ENCODE data around the gene SCART1.
"Not testable (repeated sequence)": the region's sequence is repeated elsewhere in the genome, so short reads cannot be mapped to it uniquely, and the experiment has no call there.

The SCART1 gene

GRCh38 chr10:133453516-133454203 lies at the start of gene SCART1:
Gene SCART1, plus strand, starts transcription at chr10:133453945. Its CDS starts 53 bp downstream, at chr10:133453998.
- DNase-seq (ENCODE audit: low read depth): no peak

GRCh38 chr10:133405272-133405671 lies 48.5 kb upstream of the SCART1 start:
- DNase-seq (ENCODE audit: low read depth): no peak

DNA sequence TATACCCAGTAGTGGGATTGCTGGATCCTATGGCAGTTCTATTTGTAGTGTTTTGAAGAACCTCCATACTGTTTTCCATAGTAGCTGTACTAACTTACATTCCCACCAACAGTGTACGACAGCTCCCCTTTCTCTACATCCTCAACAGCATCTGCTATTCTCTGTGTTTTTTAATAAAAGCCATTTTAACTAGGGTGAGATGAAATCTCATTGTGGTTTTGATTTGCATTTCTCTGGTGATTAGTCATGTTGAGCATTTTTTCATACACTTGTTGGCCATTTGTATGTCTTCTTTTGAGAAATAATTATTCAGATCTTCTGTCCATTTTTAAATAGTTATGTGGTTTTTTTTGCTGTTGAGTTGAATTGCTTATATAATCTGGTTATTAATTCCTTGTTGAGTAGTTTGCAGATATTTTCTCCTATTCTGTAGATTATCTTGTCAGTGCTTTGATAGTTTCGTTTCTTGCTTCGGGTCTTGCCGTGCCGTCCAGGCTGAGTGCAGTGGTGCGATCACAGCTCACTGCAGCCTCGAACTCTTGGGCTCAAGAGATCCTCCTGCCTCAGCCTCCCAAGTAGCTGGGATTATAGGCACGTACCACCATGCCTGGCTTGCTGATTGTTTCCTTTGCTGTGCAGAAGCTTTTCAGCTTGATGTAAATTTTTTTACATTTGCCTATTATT lies 47.8 kb upstream of the SCART1 start:
- DNase-seq (ENCODE audit: low read depth): no peak

DNA sequence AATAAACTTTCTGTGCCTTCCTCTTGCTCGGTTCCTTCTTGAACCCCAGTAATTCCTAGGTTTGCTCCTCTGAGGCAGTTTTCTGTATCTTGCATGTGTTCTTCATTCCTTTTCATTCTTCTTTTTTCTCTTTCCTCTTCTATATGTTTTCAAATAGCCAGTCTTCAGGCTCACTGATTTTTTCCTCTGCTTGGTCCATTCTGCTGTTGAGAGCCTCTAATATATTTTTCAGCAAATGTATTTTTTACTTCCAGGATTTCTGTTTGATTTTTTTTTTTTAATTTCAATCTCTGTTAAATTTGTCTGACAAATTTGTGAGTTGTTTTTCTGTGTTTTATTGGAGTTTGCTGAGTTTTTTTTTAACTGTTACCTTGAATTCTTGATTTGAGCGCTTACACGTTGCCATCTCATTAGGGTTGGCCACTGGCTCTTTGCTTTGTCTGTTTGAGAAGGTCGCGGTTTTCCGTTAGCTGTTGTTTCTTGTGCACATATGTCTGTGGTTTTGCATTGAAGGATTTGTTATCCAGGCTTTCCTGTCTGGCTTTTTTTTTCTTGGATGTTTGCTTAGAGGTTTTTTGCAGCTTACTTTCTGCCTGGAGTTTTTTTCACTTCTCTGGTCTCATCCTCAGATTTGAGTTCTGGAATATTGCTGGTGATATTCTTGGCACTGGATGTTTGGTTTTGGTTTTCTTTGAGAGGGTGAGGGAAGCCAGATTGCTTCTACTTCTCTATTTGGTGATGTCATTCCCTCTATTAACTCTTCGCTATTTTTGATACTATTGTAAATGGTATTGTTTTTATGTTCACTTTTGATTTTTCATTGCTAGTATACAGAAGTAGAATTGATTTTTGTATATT lies 42.0 kb upstream of the SCART1 start:
- DNase-seq (ENCODE audit: low read depth): no peak

DNA sequence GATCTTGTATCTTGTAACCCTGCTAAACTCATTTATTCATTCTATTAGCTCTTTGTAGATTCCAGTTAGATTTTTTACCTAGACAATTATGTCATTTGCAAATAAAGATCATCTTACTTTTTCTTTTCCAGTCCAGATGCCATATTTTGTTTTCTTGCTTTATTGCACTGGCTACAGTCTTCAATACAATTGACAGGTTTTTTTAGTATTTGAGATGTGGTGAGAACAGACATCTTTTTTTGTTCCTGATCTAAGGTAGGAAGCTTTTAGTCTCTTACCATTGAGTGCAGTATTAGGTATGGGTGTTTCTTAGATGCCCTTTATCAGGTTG lies 41.4 kb upstream of the SCART1 start:
- no peak for DNase-seq (ENCODE audit: low read depth)

DNA sequence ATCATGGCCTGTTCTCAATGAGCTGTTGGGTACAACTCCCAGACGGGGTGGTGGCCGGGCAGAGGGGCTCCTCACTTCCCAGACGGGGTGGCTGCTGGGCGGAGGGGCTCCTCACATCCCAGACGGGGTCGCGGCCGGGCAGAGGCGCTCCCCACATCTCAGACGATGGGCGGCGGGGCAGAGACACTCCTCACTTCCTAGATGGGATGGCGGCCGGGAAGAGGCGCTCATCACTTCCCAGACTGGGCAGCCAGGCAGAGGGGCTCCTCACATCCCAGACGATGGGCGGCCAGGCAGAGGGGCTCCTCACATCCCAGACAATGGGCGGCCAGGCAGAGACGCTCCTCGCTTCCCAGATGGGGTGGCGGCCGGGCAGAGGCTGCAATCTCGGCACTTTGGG lies 39.3 kb upstream of the SCART1 start:
- not testable (repeated sequence) for DNase-seq (ENCODE audit: low read depth)

GRCh38 chr10:133415752-133416151 lies 38.0 kb upstream of the SCART1 start:
- DNase-seq (ENCODE audit: low read depth): no peak

DNA sequence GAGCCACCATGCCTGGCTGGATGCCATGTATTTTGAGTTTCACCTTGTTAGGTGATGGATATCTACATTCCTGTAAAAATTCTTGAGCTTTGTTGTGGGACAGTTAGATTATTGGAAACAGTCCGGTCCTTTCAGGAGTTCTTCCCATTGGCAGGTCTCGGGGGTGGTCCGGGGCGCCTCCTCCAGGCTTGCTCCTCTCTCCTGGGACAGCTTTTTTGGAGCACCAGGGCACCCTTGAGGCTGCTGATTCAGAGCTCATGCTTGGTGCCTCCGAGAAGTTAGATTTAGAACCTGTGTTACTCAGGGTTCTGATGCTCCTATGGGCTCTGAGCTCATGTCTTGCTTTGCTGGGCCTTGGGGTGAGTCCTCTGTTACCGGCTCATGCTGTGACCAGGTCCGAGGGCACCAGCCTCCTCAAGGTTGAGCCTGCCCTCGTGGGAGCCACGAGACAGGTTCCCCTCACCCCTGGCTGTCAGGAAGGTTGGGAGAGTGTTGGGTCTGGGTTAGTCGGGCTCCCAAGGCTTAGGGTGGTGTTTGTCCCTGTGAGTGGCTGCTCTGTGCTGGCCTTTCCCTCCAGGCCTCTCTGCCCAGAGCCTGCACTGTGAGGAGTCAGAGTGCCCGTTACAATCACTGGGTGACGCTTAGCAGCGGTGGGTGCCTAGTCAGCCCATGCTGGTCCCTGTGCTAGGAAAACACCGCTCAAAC lies 35.3 kb upstream of the SCART1 start:
- DNase-seq (ENCODE audit: low read depth): no peak

- DNase-seq (ENCODE audit: low read depth): no peak
These were observed 34.4 kb upstream of the SCART1 start for GRCh38 chr10:133419211-133419950.

GRCh38 chr10:133420028-133420427 lies 33.7 kb upstream of the SCART1 start:
- no peak for DNase-seq (ENCODE audit: low read depth)

- no peak for DNase-seq (ENCODE audit: low read depth)
These were observed 33.2 kb upstream of the SCART1 start for GRCh38 chr10:133420579-133420978.

- DNase-seq (ENCODE audit: low read depth): no peak
These were observed 32.2 kb upstream of the SCART1 start for GRCh38 chr10:133421336-133422222.

DNA sequence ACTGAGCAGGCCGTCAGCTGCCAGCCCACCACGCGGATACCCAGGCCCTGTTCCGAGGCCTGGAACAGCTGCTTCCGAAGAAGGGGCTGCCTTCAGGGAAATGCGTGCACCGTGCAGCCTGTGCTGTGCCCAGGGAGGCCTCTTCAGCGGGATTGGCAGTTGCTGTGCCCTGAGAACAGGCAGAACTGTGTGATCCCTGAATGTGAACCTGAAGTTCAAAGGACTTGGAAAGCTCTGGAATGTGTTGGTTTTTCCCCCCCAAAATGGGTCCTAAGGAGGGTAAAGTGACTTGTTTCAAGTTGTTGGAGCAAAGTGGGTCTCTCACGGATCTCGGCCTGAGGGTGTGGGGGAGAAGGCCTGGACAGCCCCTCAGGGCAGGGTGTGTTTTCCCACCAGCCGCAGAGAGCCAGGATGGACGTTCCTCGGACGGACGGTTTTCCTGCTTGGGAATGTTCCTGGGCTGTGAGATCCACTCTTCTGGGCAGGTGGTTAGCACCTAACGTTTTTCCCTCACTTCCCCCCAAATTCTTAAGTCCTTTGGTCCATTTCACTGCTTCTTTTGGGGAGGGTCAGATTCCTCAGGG lies 31.4 kb upstream of the SCART1 start:
- no peak for DNase-seq (ENCODE audit: low read depth)

- no peak for DNase-seq (ENCODE audit: low read depth)
These were observed 30.7 kb upstream of the SCART1 start for GRCh38 chr10:133422807-133423771.

DNA sequence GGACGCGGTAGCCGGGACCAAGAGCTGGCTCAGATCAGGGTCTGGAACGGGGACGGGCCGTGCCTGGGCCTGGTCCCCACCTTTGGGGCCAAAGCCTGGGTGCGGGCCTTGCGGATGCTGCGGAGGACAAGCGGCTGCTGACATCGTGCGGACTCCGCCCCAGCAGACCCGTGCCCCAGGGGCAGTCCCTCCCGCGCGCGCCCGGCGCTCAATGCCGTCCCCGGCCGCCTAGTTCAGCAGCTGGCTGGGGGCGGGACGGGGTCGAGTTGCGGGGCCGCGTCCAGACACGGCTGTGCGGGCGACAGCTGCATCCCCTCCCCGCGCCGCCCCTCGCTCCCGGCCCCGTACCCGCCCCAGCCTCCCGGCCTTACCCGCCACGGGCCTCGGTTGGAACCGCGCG lies 29.6 kb upstream of the SCART1 start:
- DNase-seq (ENCODE audit: low read depth): not testable (repeated sequence)

GRCh38 chr10:133424601-133425000 lies 29.1 kb upstream of the SCART1 start, which contains the start of gene SPRN:
Gene SPRN, minus strand, starts transcription at chr10:133424625. Its CDS starts 944 bp downstream, at chr10:133423681.
- DNase-seq (ENCODE audit: low read depth): not testable (repeated sequence)

GRCh38 chr10:133429571-133429970 lies 24.2 kb upstream of the SCART1 start:
- DNase-seq (ENCODE audit: low read depth): not testable (repeated sequence)

- DNase-seq (ENCODE audit: low read depth): not testable (repeated sequence)
These were observed 21.7 kb upstream of the SCART1 start for GRCh38 chr10:133431888-133432613.
